Activated T-cell treated with anti-CD3 and anti-CD28 coated beads, Interleukin-2, amount 50 U/mL, for 4 hours (primary cell): ENCODE results near the gene PGK2. TPM values are rescaled to one million over a fixed set of nuclear protein-coding genes. Genes with fewer than 3 reads are reported as not detected.
"Not testable (repeated sequence)": the region's sequence is repeated elsewhere in the genome, so short reads cannot be mapped to it uniquely, and the experiment has no call there.

Source experiments
- ATAC-seq, 2 donors: fragments of 200-7000 bp; cut with Tn5 transposase; one replicate each; pipeline ENCODE4 v1.10.0; 2021
- DNase-seq: peaks from one replicate; pipeline ENCODE4 v3.0.0-alpha.2; 2020
- H3K27me3 Mint-ChIP-seq: one replicate; pipeline ENCODE4 v1.8.0; 2021; ENCODE audit warnings: low read depth, mixed read lengths
- H3K36me3 Mint-ChIP-seq: one replicate; pipeline ENCODE4 v1.8.0; 2022; ENCODE audit warnings: mixed read lengths; ENCODE audit not compliant: insufficient read depth
- H3K4me1 Mint-ChIP-seq: one replicate; pipeline ENCODE4 v1.8.0; 2021; ENCODE audit warnings: low read depth, mixed read lengths
- H3K4me3 Mint-ChIP-seq: one replicate; pipeline ENCODE4 v1.8.0; 2021; ENCODE audit warnings: mild to moderate bottlenecking, moderate library complexity, mixed read lengths
- H3K9me3 Mint-ChIP-seq: one replicate; pipeline ENCODE4 v1.8.0; 2021; ENCODE audit warnings: mixed read lengths
- total RNA-seq, 3 donors: library from RNA; stranded (reverse); gene quantifications; one replicate each; pipeline ENCODE4 v1.2.1, GENCODE V29; 2021

The PGK2 gene
- not detected for total RNA-seq

DNA sequence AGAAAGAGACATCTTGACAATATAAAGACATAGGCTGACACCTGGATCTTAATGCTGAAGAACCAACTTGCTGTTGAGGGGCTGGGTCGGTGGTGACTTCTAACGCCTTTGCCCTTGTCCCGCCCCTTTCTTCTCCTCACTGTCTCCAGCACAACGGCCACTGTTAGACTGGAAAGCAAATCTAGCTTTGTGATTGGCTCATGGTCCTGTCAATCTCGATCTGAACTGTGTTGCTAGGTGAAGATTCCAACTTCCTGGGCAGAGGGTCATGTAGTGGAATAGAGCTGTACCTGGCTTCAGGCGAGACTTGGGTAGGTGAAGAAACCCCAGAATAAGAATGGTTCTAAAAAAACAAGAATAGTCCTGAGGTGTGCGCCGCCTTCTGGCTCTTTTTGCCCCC is at the start of gene PGK2:
Gene PGK2 (minus strand): TSS at position 110 of the 400 bp plus-strand sequence. CDS start 98 bp downstream, at position 12.
- H3K4me3 Mint-ChIP-seq = no peak within 1 kb of the TSS
- H3K9me3 Mint-ChIP-seq = no peaks in the 10 kb centered on the region
- DNase-seq (no peak), ATAC-seq (no peak)
- no peaks in the 10 kb centered on the region for H3K36me3 Mint-ChIP-seq
- H3K4me1 Mint-ChIP-seq = no peaks in the 10 kb centered on the region
- H3K27me3 Mint-ChIP-seq = no peaks in the 10 kb centered on the region

DNA sequence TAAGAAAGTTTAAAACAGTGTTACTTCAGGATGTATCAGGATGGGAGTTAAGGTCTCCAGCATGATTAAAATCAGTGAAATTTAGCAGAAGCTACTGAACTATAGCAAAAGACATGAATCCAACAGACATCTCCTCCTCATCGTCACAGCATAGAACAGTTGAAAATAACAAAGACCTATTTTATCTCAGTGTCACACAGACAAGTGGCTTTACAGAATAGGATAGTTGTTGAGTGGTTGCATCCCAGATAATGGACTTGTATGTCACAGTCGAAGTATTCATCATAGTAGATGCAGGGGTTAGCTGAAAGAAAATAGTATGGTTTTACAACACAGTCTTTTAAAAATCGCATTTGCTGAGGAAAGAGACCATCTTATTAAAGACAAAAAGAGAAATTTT is 48.1 kb upstream of the PGK2 start:
- H3K4me1 Mint-ChIP-seq = no peaks in the 10 kb centered on the region

DNA sequence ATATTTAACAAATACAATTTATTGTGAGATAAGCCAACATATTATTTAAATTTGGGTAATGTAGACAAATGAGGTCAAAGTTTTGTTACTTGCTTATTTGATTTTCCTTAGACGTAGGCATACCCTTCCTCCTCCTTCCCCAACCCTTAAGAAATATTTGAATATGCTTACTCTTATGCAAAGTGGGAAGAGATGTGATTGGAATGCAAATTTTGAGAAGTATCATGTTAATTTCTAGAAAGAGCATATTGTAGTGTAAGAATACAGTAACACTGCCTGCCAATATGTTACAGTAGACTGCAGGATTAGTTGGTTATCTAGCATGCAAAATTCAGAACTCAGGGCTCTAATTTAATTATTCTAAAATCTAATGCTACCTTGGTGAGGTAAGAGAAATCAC is 46.3 kb upstream of the PGK2 start:
- no peaks in the 10 kb centered on the region for H3K9me3 Mint-ChIP-seq
- H3K4me3 Mint-ChIP-seq = no peak overlapping the region
- no peaks in the 10 kb centered on the region for H3K27me3 Mint-ChIP-seq
- no peaks in the 10 kb centered on the region for H3K36me3 Mint-ChIP-seq
- H3K4me1 Mint-ChIP-seq = no peaks in the 10 kb centered on the region
- ATAC-seq = no peak
- DNase-seq = no peak

More for the DNA sequence above, 48.1 kb upstream of the PGK2 start:
- DNase-seq = no peak
- Mint-ChIP-seq H3K27me3 (no peaks in the 10 kb centered on the region), H3K4me3 (no peak overlapping the region), H3K9me3 (no peaks in the 10 kb centered on the region), H3K36me3 (no peaks in the 10 kb centered on the region)
- ATAC-seq = no peak

DNA sequence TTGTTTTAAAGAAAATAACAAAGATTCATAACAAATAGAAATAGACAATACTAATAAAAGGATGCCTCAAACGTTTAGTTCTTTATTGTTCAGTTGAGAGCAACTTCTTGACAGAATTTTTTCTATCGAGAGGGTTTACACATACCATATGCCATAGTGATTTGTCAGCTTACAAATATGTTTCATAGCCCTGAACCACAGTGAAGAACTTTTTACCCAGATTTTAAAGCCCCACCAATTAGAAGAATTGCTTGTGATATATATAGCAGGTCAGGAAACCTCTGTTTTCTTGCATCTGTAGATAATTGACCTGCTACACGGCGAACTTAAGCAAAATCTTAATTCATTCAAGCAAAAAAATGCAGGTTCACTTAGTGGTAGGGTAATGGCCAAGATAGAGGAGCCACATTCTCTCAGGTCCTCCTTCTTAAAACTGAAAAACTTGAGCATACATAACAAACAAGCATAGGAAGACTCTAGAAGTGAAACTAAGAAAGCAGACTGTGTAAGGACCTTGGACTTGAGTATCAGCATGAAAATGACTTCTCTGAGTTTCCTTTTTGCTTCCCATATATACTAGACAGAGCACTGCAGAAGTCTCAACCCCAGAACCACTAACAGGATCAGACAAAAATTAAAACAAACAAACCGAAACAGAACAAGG is 39.8 kb upstream of the PGK2 start:
- no peak overlapping the region for H3K4me3 Mint-ChIP-seq
- no peak for DNase-seq

DNA sequence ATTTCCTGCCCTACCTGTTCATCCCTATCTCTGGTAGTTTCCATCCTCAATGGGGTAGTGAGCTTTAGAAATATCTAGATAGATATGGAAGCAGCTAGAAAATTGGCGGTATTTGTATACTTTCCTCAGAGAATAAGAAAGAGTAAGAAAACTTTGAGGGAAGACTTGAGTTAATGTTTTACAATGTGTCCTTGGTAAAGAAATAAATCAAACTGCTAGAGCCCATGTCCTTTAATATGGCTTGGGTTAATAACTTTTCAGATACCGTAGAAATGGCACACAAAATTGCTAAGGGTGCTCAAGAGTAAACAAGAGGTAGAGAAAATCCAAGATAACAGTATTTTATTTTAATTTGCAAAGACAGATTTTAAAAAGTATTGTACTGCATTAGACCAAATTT is 28.1 kb upstream of the PGK2 start:
- no peak for ATAC-seq
- no peak for DNase-seq
- H3K4me1 Mint-ChIP-seq = no peaks in the 10 kb centered on the region
- H3K27me3 Mint-ChIP-seq = no peaks in the 10 kb centered on the region
- H3K36me3 Mint-ChIP-seq = no peaks in the 10 kb centered on the region
- no peaks in the 10 kb centered on the region for H3K9me3 Mint-ChIP-seq
- no peak overlapping the region for H3K4me3 Mint-ChIP-seq

More for the DNA sequence above, 39.8 kb upstream of the PGK2 start:
- H3K4me1 Mint-ChIP-seq = no peaks in the 10 kb centered on the region
- no peak for ATAC-seq
- no peaks in the 10 kb centered on the region for H3K27me3 Mint-ChIP-seq
- H3K36me3 Mint-ChIP-seq = no peaks in the 10 kb centered on the region
- H3K9me3 Mint-ChIP-seq = no peaks in the 10 kb centered on the region

DNA sequence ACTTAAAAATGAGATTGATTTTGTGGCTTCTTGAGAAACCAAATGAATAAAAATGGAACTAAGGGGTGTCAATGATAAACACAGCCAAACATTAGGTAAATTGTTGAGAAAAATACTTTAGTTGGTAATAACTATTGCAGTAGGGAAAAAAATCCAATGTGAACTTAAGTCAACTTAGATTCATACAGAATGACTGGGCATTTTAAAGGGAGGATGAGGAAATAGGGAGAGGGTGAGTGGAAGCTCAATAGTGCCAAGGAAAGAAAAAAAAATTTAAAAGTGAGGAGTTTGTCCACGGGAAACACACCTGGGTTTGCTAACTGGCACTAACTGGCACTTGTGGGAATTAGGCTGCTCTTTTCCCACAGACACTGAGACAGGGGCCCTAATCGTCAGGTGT is 26.2 kb upstream of the PGK2 start:
- H3K4me1 Mint-ChIP-seq = no peaks in the 10 kb centered on the region
- ATAC-seq (no peak), DNase-seq (no peak)
- H3K4me3 Mint-ChIP-seq = no peak overlapping the region
- H3K27me3 Mint-ChIP-seq = no peaks in the 10 kb centered on the region
- H3K36me3 Mint-ChIP-seq = no peaks in the 10 kb centered on the region
- H3K9me3 Mint-ChIP-seq = peaks cover 6% of the 10 kb centered on the region

DNA sequence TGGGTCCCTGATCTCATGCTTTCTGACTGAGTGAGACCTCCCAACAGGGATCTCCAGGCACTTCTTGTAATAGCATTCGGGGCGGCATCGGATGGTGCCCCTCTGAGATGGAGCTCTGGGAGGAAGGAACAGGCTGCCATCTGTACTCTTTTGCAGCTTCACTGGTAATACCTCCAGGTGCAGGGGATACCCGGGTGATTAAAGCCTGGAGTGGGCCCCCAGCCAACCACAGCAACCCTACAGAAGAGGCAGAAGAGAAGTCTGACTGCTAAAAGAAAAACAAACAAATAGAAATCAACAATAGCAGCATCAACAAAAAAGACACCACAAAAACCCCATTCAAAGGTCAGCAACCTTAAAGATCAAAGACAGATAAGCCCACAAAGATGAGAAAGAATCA is 19.1 kb upstream of the PGK2 start:
- no peaks in the 10 kb centered on the region for H3K36me3 Mint-ChIP-seq
- no peak for DNase-seq
- H3K27me3 Mint-ChIP-seq = no peaks in the 10 kb centered on the region
- H3K4me3 Mint-ChIP-seq = no peak overlapping the region
- H3K4me1 Mint-ChIP-seq = no peaks in the 10 kb centered on the region
- peaks cover 10% of the 10 kb centered on the region for H3K9me3 Mint-ChIP-seq
- no peak for ATAC-seq

DNA sequence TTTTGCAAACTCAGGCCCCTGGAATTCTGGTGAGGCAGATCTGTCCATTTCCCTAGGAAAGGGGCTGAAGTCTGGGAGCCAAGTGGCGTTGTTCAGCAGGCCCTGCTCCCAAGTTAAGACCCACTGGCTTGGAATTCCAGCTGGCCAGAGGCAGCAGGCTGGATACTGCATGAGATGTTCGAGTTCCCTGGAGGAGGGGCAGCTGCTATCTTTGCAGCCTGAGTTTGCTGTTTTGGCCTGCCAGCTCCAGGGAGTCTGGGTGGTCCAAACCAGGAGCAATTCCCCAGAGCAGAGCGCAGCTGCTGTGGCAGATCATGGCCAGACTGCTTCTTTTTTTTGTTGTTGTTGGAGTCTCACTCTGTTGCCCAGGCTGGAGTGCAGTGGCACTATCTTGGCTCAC is 18.2 kb upstream of the PGK2 start:
- peaks cover 10% of the 10 kb centered on the region for H3K9me3 Mint-ChIP-seq
- ATAC-seq (no peak), DNase-seq (no peak)
- no peaks in the 10 kb centered on the region for H3K27me3 Mint-ChIP-seq
- no peaks in the 10 kb centered on the region for H3K36me3 Mint-ChIP-seq
- H3K4me1 Mint-ChIP-seq = no peaks in the 10 kb centered on the region
- no peak overlapping the region for H3K4me3 Mint-ChIP-seq

DNA sequence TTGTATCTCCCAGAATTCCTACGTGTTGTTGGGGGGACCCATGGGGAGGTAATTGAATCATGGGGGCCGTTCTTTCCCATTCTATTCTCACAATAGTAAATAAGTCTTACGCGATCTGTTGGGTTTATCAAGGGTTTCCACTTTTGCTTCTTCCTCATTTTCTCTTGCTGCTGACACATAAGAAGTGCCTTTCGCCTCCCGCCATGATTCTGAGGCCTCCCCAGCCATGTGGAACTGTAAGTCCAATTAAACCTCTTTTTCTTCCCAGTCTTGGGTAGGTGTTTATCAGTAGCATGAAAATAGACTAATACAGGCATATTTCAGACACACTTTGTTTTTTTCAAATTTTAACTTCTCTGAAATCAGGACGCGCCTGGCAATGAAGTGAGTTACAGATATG is 14.4 kb upstream of the PGK2 start:
- DNase-seq = no peak
- no peaks in the 10 kb centered on the region for H3K9me3 Mint-ChIP-seq
- H3K4me1 Mint-ChIP-seq = no peaks in the 10 kb centered on the region
- no peak overlapping the region for H3K4me3 Mint-ChIP-seq
- H3K36me3 Mint-ChIP-seq = no peaks in the 10 kb centered on the region
- ATAC-seq = no peak
- H3K27me3 Mint-ChIP-seq = no peaks in the 10 kb centered on the region

DNA sequence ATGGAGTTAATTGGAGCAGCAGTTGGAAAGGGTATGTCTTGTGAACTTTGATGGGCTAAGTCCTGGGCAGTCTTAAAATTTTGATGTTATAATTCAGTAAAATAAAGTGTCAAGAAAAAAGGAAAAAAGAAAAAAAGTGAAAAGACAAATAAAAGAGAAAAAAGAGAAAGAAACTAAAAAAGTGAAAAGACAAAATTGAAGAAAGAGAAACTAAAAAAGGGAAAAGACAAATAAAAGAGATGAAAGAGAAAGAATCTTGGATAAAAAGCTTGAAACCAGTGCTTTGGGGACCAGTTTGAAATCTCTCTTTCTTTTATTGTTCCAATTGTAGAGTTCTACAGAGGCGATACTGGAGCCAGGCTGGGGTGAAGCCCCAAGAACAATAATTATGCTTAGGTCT is 12.0 kb upstream of the PGK2 start:
- Mint-ChIP-seq H3K4me1 (no peaks in the 10 kb centered on the region), H3K36me3 (no peaks in the 10 kb centered on the region), H3K27me3 (no peaks in the 10 kb centered on the region), H3K9me3 (no peaks in the 10 kb centered on the region), H3K4me3 (no peak overlapping the region)
- DNase-seq (no peak), ATAC-seq (no peak)

DNA sequence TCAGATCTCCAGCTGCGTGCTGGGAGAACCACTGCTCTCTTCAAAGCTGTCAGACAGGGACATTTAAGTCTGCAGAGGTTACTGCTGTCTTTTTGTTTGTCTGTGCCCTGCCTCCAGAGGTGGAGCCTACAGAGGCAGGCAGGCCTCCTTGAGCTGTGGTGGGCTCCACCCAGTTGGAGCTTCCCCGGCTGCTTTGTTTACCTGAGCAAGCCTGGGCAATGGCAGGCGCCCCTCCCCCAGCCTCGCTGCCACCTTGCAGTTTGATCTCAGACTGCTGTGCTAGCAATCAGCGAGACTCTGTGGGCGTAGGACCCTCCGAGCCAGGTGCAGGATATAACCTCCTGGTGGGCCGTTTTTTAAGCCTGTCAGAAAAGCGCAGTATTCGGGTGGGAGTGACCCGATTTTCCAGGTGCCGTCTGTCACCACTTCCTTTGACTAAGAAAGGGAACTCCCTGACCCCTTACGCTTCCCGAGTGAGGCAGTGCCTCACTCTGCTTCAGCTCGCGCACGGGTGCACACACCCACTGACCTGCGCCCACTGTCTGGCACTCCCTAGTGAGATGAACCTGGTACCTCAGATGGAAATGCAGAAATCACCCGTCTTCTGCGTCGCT is 9.9 kb upstream of the PGK2 start:
- ATAC-seq, H3K4me1 Mint-ChIP-seq, H3K36me3 Mint-ChIP-seq, H3K4me3 Mint-ChIP-seq, H3K9me3 Mint-ChIP-seq, H3K27me3 Mint-ChIP-seq, DNase-seq: not testable (repeated sequence)

DNA sequence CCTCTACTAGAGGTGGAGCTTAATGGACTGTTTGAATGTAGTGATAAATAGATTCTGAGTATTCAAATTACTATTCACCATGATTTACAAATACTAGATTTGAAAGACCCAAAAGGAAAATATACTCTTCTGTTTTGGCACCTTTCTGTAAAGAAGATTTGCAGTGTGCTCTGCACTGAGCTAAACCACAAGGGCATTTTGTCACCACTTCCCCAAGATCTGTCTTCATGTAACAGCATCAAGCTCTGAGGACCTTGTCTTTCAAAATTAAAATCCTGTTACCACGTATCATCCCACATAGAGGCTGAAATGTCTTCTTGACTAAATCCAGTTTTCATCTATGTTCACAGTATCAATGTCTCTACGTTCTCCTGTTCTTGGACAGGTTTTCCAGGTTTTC is 3.3 kb upstream of the PGK2 start:
- no peak overlapping the region for H3K4me3 Mint-ChIP-seq
- no peaks in the 10 kb centered on the region for H3K27me3 Mint-ChIP-seq
- no peaks in the 10 kb centered on the region for H3K4me1 Mint-ChIP-seq
- no peaks in the 10 kb centered on the region for H3K36me3 Mint-ChIP-seq
- no peaks in the 10 kb centered on the region for H3K9me3 Mint-ChIP-seq
- ATAC-seq (no peak), DNase-seq (no peak)

DNA sequence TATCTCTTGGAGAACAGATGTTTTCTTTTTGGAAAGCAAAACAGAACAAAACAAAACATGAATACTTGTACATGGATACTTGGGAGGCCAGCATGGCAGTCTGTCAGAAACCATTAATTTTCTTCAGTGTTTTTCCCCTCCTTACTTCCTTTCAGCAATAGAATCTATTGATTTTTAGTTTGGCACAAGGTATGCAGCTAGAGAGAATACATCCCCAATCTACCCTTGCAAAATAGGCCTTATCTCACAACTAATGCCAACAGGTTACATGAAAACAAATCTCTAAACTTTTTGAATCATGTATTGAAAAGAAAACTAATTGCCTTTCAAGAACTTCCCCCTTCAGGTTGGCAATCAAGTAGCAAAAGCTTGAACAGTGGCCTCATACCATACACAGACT is 2.8 kb downstream of the PGK2 start:
- no peak overlapping the region for H3K4me3 Mint-ChIP-seq
- no peaks in the 10 kb centered on the region for H3K9me3 Mint-ChIP-seq
- no peaks in the 10 kb centered on the region for H3K36me3 Mint-ChIP-seq
- no peaks in the 10 kb centered on the region for H3K27me3 Mint-ChIP-seq
- ATAC-seq (no peak), DNase-seq (no peak)
- H3K4me1 Mint-ChIP-seq = no peaks in the 10 kb centered on the region

DNA sequence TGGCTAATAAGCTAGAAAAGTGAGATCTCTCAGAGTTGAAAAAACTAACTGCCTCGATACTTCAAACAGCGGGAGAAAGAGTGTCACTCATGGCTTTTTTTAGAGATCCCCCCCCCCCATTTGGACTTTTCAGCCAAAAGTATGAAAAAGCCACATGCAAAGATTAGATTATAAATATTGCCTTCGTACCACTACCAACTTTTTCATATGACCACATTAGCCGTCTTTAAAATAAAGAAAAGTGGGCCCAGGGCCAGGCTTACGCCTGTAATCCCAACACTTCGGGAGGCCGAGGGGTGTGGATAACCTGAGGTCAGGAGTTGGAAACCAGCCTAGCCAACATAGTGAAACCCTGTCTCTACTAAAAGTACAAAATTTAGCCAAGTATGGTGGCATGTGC is 4.4 kb downstream of the PGK2 start:
- Mint-ChIP-seq H3K27me3 (no peaks in the 10 kb centered on the region), H3K4me1 (no peaks in the 10 kb centered on the region), H3K9me3 (no peaks in the 10 kb centered on the region), H3K4me3 (no peak overlapping the region), H3K36me3 (no peaks in the 10 kb centered on the region)
- no peak for DNase-seq
- no peak for ATAC-seq

DNA sequence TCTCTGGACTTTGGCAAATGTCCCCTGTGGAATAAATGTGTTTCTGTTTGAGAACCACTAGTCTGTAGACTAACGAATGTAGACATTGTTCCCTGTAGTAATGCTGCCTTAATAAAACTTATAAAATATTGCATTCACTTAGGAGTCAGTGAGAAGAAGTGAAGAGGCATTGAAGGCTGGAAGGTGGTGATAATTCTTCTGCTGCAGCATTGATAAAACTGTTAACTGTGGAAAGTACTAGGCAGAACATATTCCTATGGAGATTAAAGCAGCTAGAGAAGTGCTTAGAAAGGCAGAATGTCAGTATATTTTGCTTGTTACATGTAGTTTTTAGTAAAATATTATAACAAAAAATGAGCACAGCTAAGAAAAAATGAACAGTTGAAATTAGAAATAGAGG is 4.8 kb downstream of the PGK2 start:
- no peaks in the 10 kb centered on the region for H3K27me3 Mint-ChIP-seq
- no peak for ATAC-seq
- no peak for DNase-seq

More for the DNA sequence above, 4.8 kb downstream of the PGK2 start:
- Mint-ChIP-seq H3K4me3 (no peak overlapping the region), H3K36me3 (no peaks in the 10 kb centered on the region), H3K4me1 (no peaks in the 10 kb centered on the region), H3K9me3 (no peaks in the 10 kb centered on the region)
